Esophagus squamous epithelium (tissue), 5 donors: ENCODE results near the gene NCKAP5. TPM values are rescaled to one million over a fixed set of nuclear protein-coding genes. Genes with fewer than 3 reads are reported as not detected.

Source experiments
- DNase-seq: peaks from one replicate; lab custom pipeline; 2025; lab: John Stamatoyannopoulos, UW
- H3K27ac ChIP-seq, 4 donors: fragments of 200-600 bp; sonication (generic); one replicate each; pipeline ENCODE4 v1.5.1; 2016 to 2019; ENCODE audit warnings: mild to moderate bottlenecking in 1 of 4
- H3K27me3 ChIP-seq, 4 donors: fragments of 200-600 bp; sonication (generic); 1 replicate in 3 of 4; 2 replicates in 1 of 4; pipeline versions ENCODE4 v1.5.1 to v1.6.0; 2017 to 2021; ENCODE audit warnings: antibody characterized with exemption in 1 of 4
- H3K36me3 ChIP-seq, 3 donors: fragments of 200-600 bp; sonication (generic); one replicate each; pipeline ENCODE4 v1.5.1; 2016 to 2019
- H3K4me1 ChIP-seq, 3 donors: fragments of 200-600 bp; sonication (generic); one replicate each; pipeline ENCODE4 v1.5.1; 2017 to 2019
- H3K4me3 ChIP-seq, 4 donors: fragments of 200-600 bp; sonication (generic); 1 replicate in 3 of 4; 2 replicates in 1 of 4; pipeline ENCODE4 v1.5.1; 2016 to 2019; ENCODE audit warnings: mild to moderate bottlenecking in 2 of 4, moderate library complexity in 1 of 4
- H3K9me3 ChIP-seq, 3 donors: fragments of 200-600 bp; sonication (generic); one replicate each; pipeline ENCODE4 v1.5.1; 2016 to 2019
- CTCF ChIP-seq, 6 experiments: fragments of 450-650 bp in 4 of 6; fragments of 200-600 bp in 2 of 6; sonication (generic) in 2 of 6; IDR thresholded peaks; one replicate each; pipeline ENCODE4 v1.5.1; 2016 to 2019; ENCODE audit warnings: antibody characterized with exemption in 6 of 6, mild to moderate bottlenecking in 4 of 6, moderate library complexity in 4 of 6
- POLR2A ChIP-seq, 4 donors: fragments of 450-650 bp; IDR thresholded peaks; one replicate each; pipeline ENCODE4 v1.6.1; 2017; ENCODE audit warnings: antibody characterized with exemption in 4 of 4, mild to moderate bottlenecking in 4 of 4, moderate library complexity in 3 of 4
- WGBS, 2 donors: methylation state at CpG; one replicate each; pipeline ENCODE4 v1.1.5; 2018; 5-methylcytosine and 5-hydroxymethylcytosine counted together
- intact Hi-C: fragments of 100-400 bp; cut with DNase I; formaldehyde crosslinking; loops from one replicate; pipeline ENCODE4 v1.15.0; 2022
- total RNA-seq, 4 donors: library from RNA; depleted of rRNA; stranded (reverse); fragments of >200 nt; gene quantifications; one replicate each; pipeline ENCODE4 v1.1.0, GENCODE V29; 2016
- donor health status: DM: yes; HTN: yes; CAD: no.

Gene NCKAP5
- total RNA-seq, 4 donors from 2014 or later: 4.5 to 6.9 (median 5.3) TPM

DNA sequence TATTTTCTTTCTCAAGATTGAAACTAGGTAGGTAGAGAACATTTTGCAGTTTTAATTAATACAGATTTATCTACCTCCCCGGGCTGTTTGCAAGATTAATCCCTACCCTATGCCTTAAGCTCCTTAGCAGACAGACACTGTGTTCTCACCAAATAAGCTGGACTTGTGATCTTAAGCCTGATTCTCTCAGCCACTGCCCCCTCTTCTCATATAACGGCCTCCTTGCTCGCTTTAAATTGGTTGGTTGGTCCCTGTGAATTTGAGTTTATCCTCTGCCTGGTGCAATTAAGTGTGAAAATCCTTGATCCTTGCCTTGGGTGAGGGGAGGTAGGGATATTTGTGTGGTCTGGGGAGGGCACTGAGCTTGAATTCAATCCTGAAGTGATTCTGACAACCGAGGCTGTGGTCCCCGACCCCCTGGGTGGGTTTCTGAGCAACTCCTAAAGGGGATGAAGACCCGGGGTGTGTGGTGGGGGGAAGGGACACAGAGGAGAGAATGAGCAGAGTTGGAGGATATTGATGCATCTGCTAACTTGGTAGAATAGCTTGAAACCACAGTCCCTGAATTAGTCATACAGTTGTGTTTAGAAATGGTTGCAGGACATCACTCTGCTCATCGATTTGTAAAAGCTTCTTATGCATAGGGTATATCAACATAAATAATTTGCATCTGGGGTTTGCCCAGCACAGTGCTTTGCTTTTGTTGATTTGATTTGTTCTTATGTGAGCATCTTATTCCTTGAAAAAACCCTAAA is 36.9 kb upstream of the NCKAP5 start:
- intact Hi-C loops: no loop called here
- DNase-seq: no peak
- WGBS, 2 donors: 61 to 76% methylated on average over 4 to 6 of the region's 7 CpGs

DNA sequence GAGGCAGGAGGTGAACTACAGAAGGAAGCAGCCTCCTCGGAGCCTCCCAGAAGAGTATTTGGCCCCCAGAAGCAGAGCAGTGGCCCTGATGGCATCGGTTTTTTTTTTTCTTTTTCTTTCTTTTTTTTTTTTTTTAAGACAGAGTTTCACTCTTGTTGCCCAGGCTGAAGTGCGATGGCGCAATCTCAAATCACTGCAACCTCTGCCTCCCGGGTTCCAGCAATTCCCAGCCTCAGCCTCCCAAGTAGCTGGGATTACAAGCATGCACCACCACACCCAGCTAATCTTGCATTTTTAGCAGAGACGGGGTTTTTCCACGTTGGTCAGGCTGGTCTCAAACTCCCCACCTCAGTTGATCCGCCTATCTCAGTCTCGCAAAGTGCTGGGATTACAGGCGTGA is 34.8 kb upstream of the NCKAP5 start:
- no peak for DNase-seq
- Histone ChIP-seq H3K27ac (no peak overlapping the region), H3K36me3 (no peaks in the 10 kb centered on the region), H3K4me3 (no peak overlapping the region), H3K27me3 (no peaks in the 10 kb centered on the region), H3K4me1 (peaks cover 0 to 12% (median 8%) of the 10 kb centered on the region in 3 donors), H3K9me3 (no peaks in the 10 kb centered on the region)
- intact Hi-C loops: no loop called here
- TF ChIP-seq CTCF (IDR thresholded peaks at IDR 0.05): no peak
- no peak for TF ChIP-seq POLR2A (IDR thresholded peaks at IDR 0.05)
- 86 to 93% methylated on average over 10 of the region's 10 CpGs for WGBS, 2 donors

More for the DNA sequence above, 36.9 kb upstream of the NCKAP5 start:
- Histone ChIP-seq H3K36me3 (no peaks in the 10 kb centered on the region), H3K4me3 (no peak overlapping the region), H3K9me3 (no peaks in the 10 kb centered on the region), H3K4me1 (peaks cover 0 to 19% (median 8%) of the 10 kb centered on the region in 3 donors), H3K27ac (no peak overlapping the region), H3K27me3 (no peaks in the 10 kb centered on the region)
- TF ChIP-seq POLR2A (IDR thresholded peaks at IDR 0.05): no peak
- TF ChIP-seq CTCF (IDR thresholded peaks at IDR 0.05): no peak

- intact Hi-C loops: no loop called here
- Histone ChIP-seq H3K9me3 (no peaks in the 10 kb centered on the region), H3K4me1 (peaks cover 0 to 12% (median 8%) of the 10 kb centered on the region in 3 donors), H3K4me3 (no peak overlapping the region), H3K36me3 (no peaks in the 10 kb centered on the region), H3K27me3 (no peaks in the 10 kb centered on the region), H3K27ac (no peak overlapping the region)
- no peak for TF ChIP-seq CTCF (IDR thresholded peaks at IDR 0.05)
- TF ChIP-seq POLR2A (IDR thresholded peaks at IDR 0.05): no peak
- no peak for DNase-seq
- WGBS, 2 donors: 33 to 49% methylated on average over 2 to 4 of the region's 4 CpGs
Observed at GRCh38 chr2:133602538-133602937, 34.3 kb upstream of the NCKAP5 start.

GRCh38 chr2:133600266-133600928 is 32.1 kb upstream of the NCKAP5 start:
- Histone ChIP-seq H3K4me1 (peaks cover 0 to 12% (median 8%) of the 10 kb centered on the region in 3 donors), H3K4me3 (no peak overlapping the region), H3K27ac (no peak overlapping the region), H3K36me3 (no peaks in the 10 kb centered on the region), H3K9me3 (no peaks in the 10 kb centered on the region), H3K27me3 (no peaks in the 10 kb centered on the region)
- DNase-seq: no peak
- no peak for TF ChIP-seq POLR2A (IDR thresholded peaks at IDR 0.05)
- no peak for TF ChIP-seq CTCF (IDR thresholded peaks at IDR 0.05)
- 82 to 92% methylated on average over 9 to 13 of the region's 13 CpGs for WGBS, 2 donors
- intact Hi-C loops: no loop called here

DNA sequence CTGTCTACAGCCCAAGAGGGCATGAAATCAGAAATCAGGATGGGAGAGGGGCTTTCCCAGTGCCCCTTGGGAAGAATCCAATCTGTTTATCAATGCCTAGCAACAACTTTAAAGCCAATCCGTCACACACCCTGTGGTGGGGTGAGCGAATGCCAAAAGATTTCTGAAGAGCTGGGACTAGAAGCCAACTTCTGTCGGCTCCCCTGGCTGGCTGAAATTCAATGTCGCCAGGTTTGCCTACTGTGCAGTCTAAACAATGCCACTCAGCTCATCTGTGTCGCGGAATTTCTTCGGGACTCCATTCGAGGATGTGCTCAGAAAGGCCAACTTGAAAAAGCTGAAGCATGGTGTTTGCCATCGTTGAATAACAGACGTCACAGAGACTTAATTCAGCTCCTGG is 31.5 kb upstream of the NCKAP5 start:
- WGBS, 2 donors: 70 to 86% methylated on average over 8 to 10 of the region's 10 CpGs
- Histone ChIP-seq H3K27ac (no peak overlapping the region), H3K36me3 (no peaks in the 10 kb centered on the region), H3K4me3 (no peak overlapping the region), H3K9me3 (no peaks in the 10 kb centered on the region), H3K4me1 (peaks cover 0 to 12% (median 8%) of the 10 kb centered on the region in 3 donors), H3K27me3 (no peaks in the 10 kb centered on the region)
- TF ChIP-seq POLR2A (IDR thresholded peaks at IDR 0.05) (no peak), CTCF (IDR thresholded peaks at IDR 0.05) (no peak)
- intact Hi-C loops: no loop called here
- no peak for DNase-seq
